SU-DHL-6 (cell line): Measurements from ENCODE around the gene NCOA4.

Experiments used
- H2AFZ ChIP-seq: fragments of 200-600 bp; sonication (generic); 2 replicates; pipeline ENCODE4 v1.6.1; 2014; ENCODE audit warnings: low read depth, mild to moderate bottlenecking, moderate library complexity, mixed read lengths, antibody characterized with exemption, low read length; ENCODE audit not compliant: severe bottlenecking
- H3F3A ChIP-seq: fragments of 200-600 bp; shearing (Covaris generic); 2 replicates; pipeline ENCODE4 v1.6.0; 2016; ENCODE audit warnings: antibody characterized with exemption, mild to moderate bottlenecking; ENCODE audit not compliant: insufficient read depth
- H3K27ac ChIP-seq: fragments of 200-600 bp; sonication (generic); 2 replicates; pipeline ENCODE4 v1.5.1; 2016; ENCODE audit warnings: low read depth, mild to moderate bottlenecking, low read length, moderate library complexity, mixed read lengths
- H3K27me3 ChIP-seq: fragments of 200-600 bp; sonication (generic), shearing (Covaris generic); 2 replicates; pipeline ENCODE4 v1.6.0; 2014; ENCODE audit warnings: mild to moderate bottlenecking, low read length
- H3K36me3 ChIP-seq: fragments of 200-600 bp; sonication (generic); 2 replicates; pipeline ENCODE4 v1.6.1; 2014; ENCODE audit warnings: mild to moderate bottlenecking, low read length, mixed read lengths
- H3K4me2 ChIP-seq: fragments of 300-600, 200-600 bp; shearing (Covaris generic), sonication (generic); 2 replicates; pipeline ENCODE4 v1.6.0; 2014; ENCODE audit warnings: low read length, low read depth, mild to moderate bottlenecking; ENCODE audit not compliant: poor library complexity, severe bottlenecking
- H3K4me3 ChIP-seq: fragments of 200-600 bp; sonication (generic); 2 replicates; pipeline ENCODE4 v1.5.1; 2014; ENCODE audit warnings: antibody characterized with exemption, low read length, mild to moderate bottlenecking, mixed read lengths; ENCODE audit not compliant: insufficient read depth, poor library complexity, severe bottlenecking
- H3K79me2 ChIP-seq: fragments of 200-600 bp; sonication (generic); 2 replicates; pipeline ENCODE4 v1.6.1; 2014; ENCODE audit warnings: mild to moderate bottlenecking, low read length, moderate library complexity; ENCODE audit not compliant: insufficient read depth
- H3K9ac ChIP-seq: fragments of 200-600 bp; sonication (generic); 2 replicates; pipeline ENCODE4 v1.7.0; 2014; ENCODE audit warnings: mild to moderate bottlenecking, low read length
- H3K9me2 ChIP-seq: fragments of 200-600 bp; sonication (generic); replicated peaks from 2 replicates; pipeline ENCODE4 v1.6.1; 2014; ENCODE audit warnings: low read length; ENCODE audit not compliant: insufficient read depth
- H3K9me3 ChIP-seq: fragments of 200-600 bp; sonication (generic); 2 replicates; pipeline ENCODE4 v1.6.1; 2014; ENCODE audit warnings: low read length, mixed read lengths; ENCODE audit not compliant: insufficient read depth
- H4K20me1 ChIP-seq: fragments of 200-600 bp; sonication (generic); 2 replicates; pipeline ENCODE4 v1.6.1; 2014; ENCODE audit warnings: low read depth, mild to moderate bottlenecking, antibody characterized with exemption, low read length, moderate library complexity, mixed read lengths
- EZH2phosphoT487 ChIP-seq: fragments of 200-600 bp; sonication (generic), shearing (Covaris generic); conservative IDR thresholded peaks from 2 replicates; pipeline ENCODE4 v1.6.1; 2018; ENCODE audit warnings: mild to moderate bottlenecking, antibody characterized with exemption, low read length, moderate library complexity, mixed read lengths
- TF ChIP-seq, protein P1 (sequence below): fragments of 200-600 bp; sonication (generic); IDR thresholded peaks from one replicate; pipeline ENCODE4 v1.5.1; 2017; ENCODE audit warnings: antibody characterized with exemption, mild to moderate bottlenecking, low read length, moderate library complexity; ENCODE audit not compliant: insufficient read depth, poor library complexity, severe bottlenecking

Gene NCOA4

DNA sequence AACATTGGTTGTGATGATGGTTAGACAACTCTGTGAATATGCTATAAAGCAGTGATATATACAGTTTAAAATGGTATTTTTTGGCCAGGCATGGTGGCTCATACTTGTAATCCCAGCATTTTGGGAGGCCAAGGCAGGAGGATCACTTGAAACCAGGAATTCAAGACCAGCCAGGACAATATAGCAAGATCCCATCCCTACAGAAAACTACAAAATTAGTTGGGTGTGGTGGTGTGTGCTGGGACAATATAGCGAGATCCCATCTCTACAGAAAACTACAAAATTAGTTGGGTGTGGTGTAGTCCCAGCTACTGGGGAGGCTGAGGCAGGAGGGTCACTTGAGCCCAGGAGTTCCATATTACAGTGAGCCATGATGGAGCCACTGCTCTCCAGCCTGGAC lies 43.1 kb upstream of the NCOA4 start:
- H3K9ac ChIP-seq, result no peak overlapping the region
- H3F3A ChIP-seq, result no peaks in the 10 kb centered on the region
- H3K4me3 ChIP-seq, result no peak overlapping the region
- no peaks in the 10 kb centered on the region for H4K20me1 ChIP-seq
- H3K27me3 ChIP-seq, result no peaks in the 10 kb centered on the region
- no peaks in the 10 kb centered on the region for H3K9me2 ChIP-seq
- no peaks in the 10 kb centered on the region for H3K79me2 ChIP-seq
- H2AFZ ChIP-seq, result no peak overlapping the region
- no peaks in the 10 kb centered on the region for H3K36me3 ChIP-seq
- TF ChIP-seq EZH2phosphoT487, result no peak
- TF ChIP-seq, protein P1, sequence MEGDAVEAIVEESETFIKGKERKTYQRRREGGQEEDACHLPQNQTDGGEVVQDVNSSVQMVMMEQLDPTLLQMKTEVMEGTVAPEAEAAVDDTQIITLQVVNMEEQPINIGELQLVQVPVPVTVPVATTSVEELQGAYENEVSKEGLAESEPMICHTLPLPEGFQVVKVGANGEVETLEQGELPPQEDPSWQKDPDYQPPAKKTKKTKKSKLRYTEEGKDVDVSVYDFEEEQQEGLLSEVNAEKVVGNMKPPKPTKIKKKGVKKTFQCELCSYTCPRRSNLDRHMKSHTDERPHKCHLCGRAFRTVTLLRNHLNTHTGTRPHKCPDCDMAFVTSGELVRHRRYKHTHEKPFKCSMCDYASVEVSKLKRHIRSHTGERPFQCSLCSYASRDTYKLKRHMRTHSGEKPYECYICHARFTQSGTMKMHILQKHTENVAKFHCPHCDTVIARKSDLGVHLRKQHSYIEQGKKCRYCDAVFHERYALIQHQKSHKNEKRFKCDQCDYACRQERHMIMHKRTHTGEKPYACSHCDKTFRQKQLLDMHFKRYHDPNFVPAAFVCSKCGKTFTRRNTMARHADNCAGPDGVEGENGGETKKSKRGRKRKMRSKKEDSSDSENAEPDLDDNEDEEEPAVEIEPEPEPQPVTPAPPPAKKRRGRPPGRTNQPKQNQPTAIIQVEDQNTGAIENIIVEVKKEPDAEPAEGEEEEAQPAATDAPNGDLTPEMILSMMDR, result no peak
- H3K9me3 ChIP-seq, result no peaks in the 10 kb centered on the region
- no peak overlapping the region for H3K4me2 ChIP-seq
- H3K27ac ChIP-seq, result no peak overlapping the region

DNA sequence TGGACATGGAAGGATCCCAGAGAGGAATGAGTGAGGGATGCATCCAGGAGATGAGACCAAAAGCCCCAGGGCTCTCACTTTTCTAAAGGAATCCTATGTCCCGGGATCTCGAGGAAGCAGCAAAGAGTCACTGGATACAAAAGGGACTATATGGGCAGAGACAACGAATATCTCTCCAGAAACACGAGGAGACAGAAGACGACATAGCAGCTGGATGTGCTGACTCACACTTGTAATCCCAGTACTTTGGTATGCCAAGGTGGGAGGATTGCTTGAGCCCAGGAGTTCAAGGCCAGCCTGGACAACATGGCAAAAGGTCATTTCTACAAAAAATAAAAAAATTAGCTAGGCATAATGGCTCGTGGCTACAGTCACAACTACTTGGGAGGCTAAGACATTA lies 40.3 kb upstream of the NCOA4 start:
- H3K4me3 ChIP-seq, result no peak overlapping the region
- no peak for TF ChIP-seq EZH2phosphoT487
- TF ChIP-seq, protein P1, result no peak

DNA sequence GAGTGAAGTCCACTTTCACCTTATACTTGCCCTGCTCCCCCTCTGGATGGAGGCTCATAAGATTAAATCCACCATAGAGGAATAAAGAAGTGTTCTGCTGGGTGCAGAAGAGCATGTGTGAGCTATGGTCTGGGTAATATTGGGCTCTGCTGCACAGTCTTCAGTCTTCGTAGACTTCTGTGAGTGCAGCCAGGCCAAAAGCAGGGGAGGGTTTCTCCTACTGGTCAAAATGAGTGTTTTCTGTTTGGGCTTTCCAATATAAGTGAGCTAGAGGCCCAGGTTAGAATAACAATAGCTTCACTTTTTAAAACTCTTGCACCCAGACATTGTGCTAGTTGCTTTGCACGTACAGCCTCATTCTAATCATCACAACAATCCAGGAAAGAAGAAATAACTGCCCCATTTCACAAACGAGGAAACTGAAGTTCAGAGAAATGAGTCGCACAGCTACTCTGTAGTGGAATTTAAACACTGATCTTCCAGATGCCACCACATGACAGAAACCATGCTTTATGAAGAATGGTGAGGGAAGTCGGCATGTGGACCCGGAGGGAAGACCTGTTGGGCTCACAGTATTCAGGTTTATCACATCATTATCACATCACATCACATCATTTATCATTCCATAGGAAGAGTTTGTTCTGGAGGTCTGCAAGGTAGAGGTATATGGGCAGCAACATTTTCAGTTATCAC lies 39.5 kb upstream of the NCOA4 start:
- Histone ChIP-seq H3F3A (no peaks in the 10 kb centered on the region), H3K4me3 (no peak overlapping the region), H3K9me3 (no peaks in the 10 kb centered on the region), H3K27me3 (no peaks in the 10 kb centered on the region), H2AFZ (no peak overlapping the region), H4K20me1 (no peaks in the 10 kb centered on the region), H3K9me2 (no peaks in the 10 kb centered on the region), H3K36me3 (no peaks in the 10 kb centered on the region), H3K27ac (no peak overlapping the region), H3K9ac (no peak overlapping the region), H3K79me2 (no peaks in the 10 kb centered on the region), H3K4me2 (no peak overlapping the region)
- TF ChIP-seq, protein P1, result no peak
- no peak for TF ChIP-seq EZH2phosphoT487

More for the DNA sequence above, 40.3 kb upstream of the NCOA4 start:
- Histone ChIP-seq H3K79me2 (no peaks in the 10 kb centered on the region), H3K4me2 (no peak overlapping the region), H3F3A (no peaks in the 10 kb centered on the region), H4K20me1 (no peaks in the 10 kb centered on the region), H3K27ac (no peak overlapping the region), H3K27me3 (no peaks in the 10 kb centered on the region), H3K9me2 (no peaks in the 10 kb centered on the region), H3K9ac (no peak overlapping the region), H2AFZ (no peak overlapping the region), H3K9me3 (no peaks in the 10 kb centered on the region), H3K36me3 (no peaks in the 10 kb centered on the region)
